Subcutaneous adipose tissue (tissue), 4 donors: ENCODE measurements around the gene KCNJ10. TPM values are rescaled to one million over a fixed set of nuclear protein-coding genes. Genes with fewer than 3 reads are reported as not detected.

ENCODE experiments used
- total RNA-seq, 4 donors: library from RNA; depleted of rRNA; stranded (reverse); fragments of >200 nt; gene quantifications; one replicate each; pipeline ENCODE4 v1.1.0, GENCODE V29; 2016
- TF ChIP-seq, protein P1 (sequence below): fragments of 450-650 bp; IDR thresholded peaks from one replicate; pipeline ENCODE4 v1.5.1; 2016; ENCODE audit warnings: low read depth, mild to moderate bottlenecking, control low read depth, antibody characterized with exemption, moderate library complexity

Gene KCNJ10
- total RNA-seq, 4 donors from 2014 or later: not detected

DNA sequence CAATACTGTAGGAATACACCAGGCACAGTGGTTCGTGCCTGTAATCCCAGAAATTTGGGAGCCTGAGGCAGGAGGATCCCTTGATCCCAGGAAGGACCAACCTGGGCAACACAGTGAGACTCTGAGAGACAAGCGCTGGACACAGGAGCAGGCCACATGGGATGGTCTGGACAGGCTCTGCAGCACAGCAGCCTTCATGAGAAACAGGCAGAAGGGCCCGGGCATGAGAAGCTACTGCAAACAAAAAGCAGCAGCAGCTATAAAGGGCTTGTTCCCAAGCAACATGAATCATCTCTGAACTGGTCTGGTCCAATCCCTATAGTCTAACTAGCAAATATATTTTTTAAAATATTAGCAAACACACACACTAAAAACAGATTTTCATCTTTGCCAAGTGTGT is 80.4 kb downstream of the KCNJ10 start:
- TF ChIP-seq, protein P1, sequence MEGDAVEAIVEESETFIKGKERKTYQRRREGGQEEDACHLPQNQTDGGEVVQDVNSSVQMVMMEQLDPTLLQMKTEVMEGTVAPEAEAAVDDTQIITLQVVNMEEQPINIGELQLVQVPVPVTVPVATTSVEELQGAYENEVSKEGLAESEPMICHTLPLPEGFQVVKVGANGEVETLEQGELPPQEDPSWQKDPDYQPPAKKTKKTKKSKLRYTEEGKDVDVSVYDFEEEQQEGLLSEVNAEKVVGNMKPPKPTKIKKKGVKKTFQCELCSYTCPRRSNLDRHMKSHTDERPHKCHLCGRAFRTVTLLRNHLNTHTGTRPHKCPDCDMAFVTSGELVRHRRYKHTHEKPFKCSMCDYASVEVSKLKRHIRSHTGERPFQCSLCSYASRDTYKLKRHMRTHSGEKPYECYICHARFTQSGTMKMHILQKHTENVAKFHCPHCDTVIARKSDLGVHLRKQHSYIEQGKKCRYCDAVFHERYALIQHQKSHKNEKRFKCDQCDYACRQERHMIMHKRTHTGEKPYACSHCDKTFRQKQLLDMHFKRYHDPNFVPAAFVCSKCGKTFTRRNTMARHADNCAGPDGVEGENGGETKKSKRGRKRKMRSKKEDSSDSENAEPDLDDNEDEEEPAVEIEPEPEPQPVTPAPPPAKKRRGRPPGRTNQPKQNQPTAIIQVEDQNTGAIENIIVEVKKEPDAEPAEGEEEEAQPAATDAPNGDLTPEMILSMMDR: no peak

DNA sequence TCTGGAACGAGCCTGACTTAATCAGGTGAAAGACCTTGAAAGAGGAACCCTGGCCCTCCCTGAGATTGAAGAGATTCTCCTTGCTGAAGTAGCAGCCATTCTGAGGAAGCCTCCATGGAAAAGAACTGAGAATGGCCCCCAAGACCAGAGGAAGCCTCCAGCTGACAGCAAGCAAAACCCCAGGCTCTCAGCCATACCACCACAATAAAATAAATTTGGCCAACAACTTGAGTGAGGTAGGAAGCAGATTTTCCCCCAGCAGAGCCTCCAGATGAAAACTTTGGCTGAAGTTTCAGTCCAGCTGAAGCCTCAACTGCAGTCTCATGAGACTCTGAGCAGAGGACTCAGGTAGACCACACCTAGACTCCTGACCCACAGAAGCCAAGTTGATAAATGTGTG is 82.0 kb downstream of the KCNJ10 start:
- TF ChIP-seq, protein P1: no peak

DNA sequence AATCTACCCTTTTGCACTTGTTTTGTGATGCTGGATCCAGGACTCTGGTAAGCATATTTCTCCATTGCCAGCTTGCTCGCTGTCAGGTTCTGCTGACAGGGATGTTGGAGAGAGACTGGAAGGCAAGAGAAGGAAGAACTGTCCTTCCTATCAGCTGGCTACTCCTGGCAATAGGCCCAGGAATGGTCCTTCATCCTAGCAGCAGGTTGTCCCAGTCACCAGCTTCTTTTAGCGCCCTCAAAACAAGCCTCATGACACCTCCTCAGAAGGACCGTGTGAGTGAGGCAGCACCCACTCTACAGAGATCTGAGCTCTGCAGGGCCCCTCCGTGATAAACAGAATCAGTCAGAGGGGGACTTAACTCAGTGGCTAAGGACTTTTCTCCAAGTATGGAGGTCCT is 82.8 kb downstream of the KCNJ10 start:
- TF ChIP-seq, protein P1: no peak

DNA sequence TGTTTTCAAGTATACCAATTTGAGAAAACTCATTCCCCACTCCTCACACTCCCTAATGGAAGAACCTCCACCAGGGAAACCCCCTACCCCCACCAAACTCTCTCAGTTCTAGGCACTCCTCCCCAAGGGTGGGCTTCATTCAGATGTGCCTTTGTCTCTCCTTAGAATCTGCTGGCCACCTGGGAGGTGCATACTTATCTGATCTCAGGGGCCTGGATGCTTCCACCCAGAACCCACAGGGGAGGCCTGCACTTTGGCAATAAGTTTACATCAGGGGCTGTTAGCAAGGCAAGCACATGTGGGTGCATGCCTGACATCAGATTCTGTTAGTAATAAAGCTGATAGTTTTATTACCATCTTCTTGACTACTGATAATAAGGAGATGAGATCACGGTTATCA is 83.4 kb downstream of the KCNJ10 start:
- TF ChIP-seq, protein P1: no peak

DNA sequence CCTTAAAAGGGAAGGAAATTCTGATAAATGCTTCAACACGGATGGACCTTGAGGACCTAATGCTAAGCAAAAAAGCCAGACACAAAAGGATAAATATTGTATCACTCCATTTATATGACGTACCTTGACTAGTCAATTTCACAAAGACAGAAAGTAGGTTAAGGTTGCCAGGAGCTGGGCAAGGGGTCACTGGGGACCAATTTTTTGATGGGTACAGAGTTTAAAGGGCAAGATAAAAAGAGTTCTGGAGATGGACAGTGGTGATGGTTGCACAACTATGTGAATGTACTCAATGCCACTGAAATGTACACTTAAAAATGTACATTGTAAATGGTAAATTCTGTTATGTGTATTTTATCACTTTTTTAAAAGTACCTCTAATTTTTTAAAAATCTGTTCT is 83.9 kb downstream of the KCNJ10 start:
- TF ChIP-seq, protein P1: no peak

DNA sequence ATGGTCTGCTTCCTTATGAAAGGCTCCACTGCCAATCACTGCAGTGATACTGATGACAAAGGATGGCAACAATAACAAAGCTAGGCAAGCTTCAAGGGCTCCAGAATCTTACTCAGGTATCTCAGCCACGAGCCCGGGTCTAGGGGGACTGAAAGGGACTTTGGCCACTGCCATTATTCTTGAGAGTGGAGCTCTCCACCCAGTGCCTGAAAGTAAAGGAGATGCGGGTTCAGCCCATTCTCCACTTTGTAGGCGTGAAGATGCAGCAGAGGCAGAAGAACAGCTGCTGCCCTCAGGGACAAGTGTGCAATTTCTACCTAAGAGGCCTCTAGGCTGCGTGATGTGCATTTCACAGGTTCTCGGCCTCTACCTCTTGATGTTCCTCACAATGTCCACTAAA is 84.5 kb downstream of the KCNJ10 start:
- TF ChIP-seq, protein P1: no peak

DNA sequence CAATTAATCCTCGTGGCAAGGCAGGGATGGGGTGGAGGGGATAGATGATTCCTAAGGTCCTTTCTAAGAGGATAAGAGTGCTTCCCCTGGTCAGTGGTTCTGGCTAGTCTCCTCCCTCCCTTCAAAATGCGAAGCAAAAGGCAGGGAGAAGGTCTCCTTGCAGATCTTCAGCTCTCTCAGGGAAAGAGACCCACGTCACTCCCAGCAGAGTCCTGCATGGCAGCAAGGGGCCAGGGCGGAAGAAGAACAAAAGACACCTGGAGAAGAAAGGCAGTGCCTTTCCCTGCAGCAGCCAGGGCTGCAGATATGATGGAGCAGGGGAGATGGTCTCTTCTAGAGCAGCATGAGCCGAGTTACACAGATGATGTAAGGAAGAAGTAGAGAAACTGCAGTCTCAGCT is 86.3 kb downstream of the KCNJ10 start:
- TF ChIP-seq, protein P1: no peak
